ENCODE results near the gene ACOXL.

The ACOXL gene

DNA sequence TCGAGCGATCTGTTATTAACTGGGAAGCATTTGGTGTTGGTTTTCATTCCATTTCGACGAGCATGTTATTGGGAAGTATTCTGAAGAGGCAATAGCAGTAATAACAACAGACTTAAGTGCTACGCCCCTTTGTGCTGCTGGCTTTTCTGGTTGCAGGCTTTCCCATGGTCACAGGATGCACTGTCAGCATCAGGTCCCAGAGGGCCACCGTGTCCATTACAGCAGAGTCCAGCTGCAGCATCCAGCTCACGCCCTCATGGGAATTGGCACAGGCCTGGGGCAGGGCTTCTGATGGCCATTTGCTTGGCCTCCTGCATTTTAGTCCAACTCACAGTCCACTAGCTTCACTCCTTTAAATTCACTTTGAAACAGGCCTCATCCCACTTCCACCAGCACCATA, 432.7 kb downstream of the ACOXL start:
- peaks cover 4% of the 10 kb centered on the region; the same call in 1 of the 2 replicates for H3K79me2 ChIP-seq (ENCODE audit: insufficient read depth, low read length)
- no peak overlapping the region for H2AFZ ChIP-seq (ENCODE audit: low read length)
- H3K9ac ChIP-seq (ENCODE audit: low read length) = no peak overlapping the region
- H3F3A ChIP-seq (ENCODE audit: insufficient read depth, low read length) = peaks cover 17% of the 10 kb centered on the region
- peak overlapping the region; percentile 93 for H3K27ac ChIP-seq (ENCODE audit: low read depth, low read length, poor library complexity, severe bottlenecking)
- H4K20me1 ChIP-seq (ENCODE audit: insufficient read depth, low read length) = no peaks in the 10 kb centered on the region
- H3K4me2 ChIP-seq (ENCODE audit: low read length) = no peak overlapping the region
- peaks cover 99% of the 10 kb centered on the region for H3K4me1 ChIP-seq (ENCODE audit: insufficient read depth, low read length, severe bottlenecking)
- peaks cover 77% of the 10 kb centered on the region for H3K36me3 ChIP-seq (ENCODE audit: insufficient read depth, low read length)
- H3K9me3 ChIP-seq (ENCODE audit: low read length) = no peaks in the 10 kb centered on the region
- H3K27me3 ChIP-seq (ENCODE audit: insufficient read depth, low read length) = no peaks in the 10 kb centered on the region
- H3K4me3 ChIP-seq (ENCODE audit: low read depth, low read length, poor library complexity, severe bottlenecking) = no peak overlapping the region
- no peaks in the 10 kb centered on the region for H3K9me2 ChIP-seq (ENCODE audit: low read depth, low read length)
- TF ChIP-seq, protein P1, sequence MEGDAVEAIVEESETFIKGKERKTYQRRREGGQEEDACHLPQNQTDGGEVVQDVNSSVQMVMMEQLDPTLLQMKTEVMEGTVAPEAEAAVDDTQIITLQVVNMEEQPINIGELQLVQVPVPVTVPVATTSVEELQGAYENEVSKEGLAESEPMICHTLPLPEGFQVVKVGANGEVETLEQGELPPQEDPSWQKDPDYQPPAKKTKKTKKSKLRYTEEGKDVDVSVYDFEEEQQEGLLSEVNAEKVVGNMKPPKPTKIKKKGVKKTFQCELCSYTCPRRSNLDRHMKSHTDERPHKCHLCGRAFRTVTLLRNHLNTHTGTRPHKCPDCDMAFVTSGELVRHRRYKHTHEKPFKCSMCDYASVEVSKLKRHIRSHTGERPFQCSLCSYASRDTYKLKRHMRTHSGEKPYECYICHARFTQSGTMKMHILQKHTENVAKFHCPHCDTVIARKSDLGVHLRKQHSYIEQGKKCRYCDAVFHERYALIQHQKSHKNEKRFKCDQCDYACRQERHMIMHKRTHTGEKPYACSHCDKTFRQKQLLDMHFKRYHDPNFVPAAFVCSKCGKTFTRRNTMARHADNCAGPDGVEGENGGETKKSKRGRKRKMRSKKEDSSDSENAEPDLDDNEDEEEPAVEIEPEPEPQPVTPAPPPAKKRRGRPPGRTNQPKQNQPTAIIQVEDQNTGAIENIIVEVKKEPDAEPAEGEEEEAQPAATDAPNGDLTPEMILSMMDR (IDR thresholded peaks at IDR 0.05; ENCODE audit: low read length) = no peak
- TF ChIP-seq EZH2 (IDR thresholded peaks at IDR 0.05; ENCODE audit: borderline replicate concordance, low read length) = no peak

GRCh38 chr2:111166115-111166514, 433.7 kb downstream of the ACOXL start:
- no peak overlapping the region for H3K4me2 ChIP-seq (ENCODE audit: low read length)
- H3K79me2 ChIP-seq (ENCODE audit: insufficient read depth, low read length) = no peaks in the 10 kb centered on the region
- no peak overlapping the region for H3K9ac ChIP-seq (ENCODE audit: low read length)
- H3K9me2 ChIP-seq (ENCODE audit: low read depth, low read length) = no peaks in the 10 kb centered on the region
- no peak overlapping the region for H3K4me3 ChIP-seq (ENCODE audit: low read depth, low read length, poor library complexity, severe bottlenecking)
- peaks cover 67% of the 10 kb centered on the region for H3K36me3 ChIP-seq (ENCODE audit: insufficient read depth, low read length)
- no peaks in the 10 kb centered on the region for H4K20me1 ChIP-seq (ENCODE audit: insufficient read depth, low read length)
- H3F3A ChIP-seq (ENCODE audit: insufficient read depth, low read length) = peaks cover 19% of the 10 kb centered on the region
- H3K27me3 ChIP-seq (ENCODE audit: insufficient read depth, low read length) = no peaks in the 10 kb centered on the region
- H2AFZ ChIP-seq (ENCODE audit: low read length) = no peak overlapping the region
- H3K9me3 ChIP-seq (ENCODE audit: low read length) = no peaks in the 10 kb centered on the region
- TF ChIP-seq EZH2 (IDR thresholded peaks at IDR 0.05; ENCODE audit: borderline replicate concordance, low read length) = no peak
- TF ChIP-seq, protein P1 (IDR thresholded peaks at IDR 0.05; ENCODE audit: low read length) = no peak
- H3K27ac ChIP-seq (ENCODE audit: low read depth, low read length, poor library complexity, severe bottlenecking) = peak overlapping the region; percentile 93
- peaks cover 96% of the 10 kb centered on the region for H3K4me1 ChIP-seq (ENCODE audit: insufficient read depth, low read length, severe bottlenecking)

DNA sequence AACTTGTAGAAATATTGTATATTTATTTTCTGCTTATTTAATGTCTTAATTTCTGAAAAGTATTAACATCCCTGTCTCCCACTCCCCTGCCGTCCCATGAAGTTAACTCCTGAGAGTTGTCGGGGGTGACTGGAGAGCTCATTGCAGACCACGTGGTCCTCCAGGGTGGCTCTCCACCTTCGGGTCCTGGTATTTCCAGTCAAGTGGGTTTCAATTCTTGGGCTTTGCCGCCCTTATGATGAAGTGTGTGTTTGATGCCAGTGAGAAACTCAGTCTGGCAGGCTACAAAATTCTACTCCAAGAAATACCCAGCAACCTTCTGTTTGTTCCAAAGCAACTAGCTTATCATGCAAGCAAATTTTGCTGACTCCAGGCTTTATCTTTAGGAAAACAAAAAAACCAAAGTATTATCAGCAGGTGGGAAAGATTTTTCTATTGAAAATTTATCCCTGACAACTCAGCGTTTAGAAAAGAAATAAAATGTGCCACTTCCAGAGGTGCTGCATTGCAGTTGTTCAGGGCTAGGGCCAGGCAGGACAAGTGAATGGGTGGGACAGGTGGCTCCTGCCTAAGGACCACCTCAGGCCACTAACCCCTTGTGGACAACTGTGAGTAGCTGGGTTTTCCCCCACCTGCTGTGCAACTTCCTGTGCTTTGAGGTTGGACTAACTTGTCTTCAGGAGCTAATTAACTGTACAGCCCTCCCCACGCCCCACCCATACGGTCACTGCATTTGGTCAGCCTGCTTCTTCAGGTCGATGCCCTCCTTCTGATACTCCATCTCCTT, 434.9 kb downstream of the ACOXL start:
- H3K9me3 ChIP-seq (ENCODE audit: low read length) = no peaks in the 10 kb centered on the region
- H2AFZ ChIP-seq (ENCODE audit: low read length) = no peak overlapping the region
- H3K4me3 ChIP-seq (ENCODE audit: low read depth, low read length, poor library complexity, severe bottlenecking) = no peak overlapping the region
- H3K36me3 ChIP-seq (ENCODE audit: insufficient read depth, low read length) = peaks cover 55% of the 10 kb centered on the region
- peak overlapping the region; percentile 25; the same call in 1 of the 2 replicates for H3K4me2 ChIP-seq (ENCODE audit: low read length)
- H4K20me1 ChIP-seq (ENCODE audit: insufficient read depth, low read length) = no peaks in the 10 kb centered on the region
- peaks cover 96% of the 10 kb centered on the region for H3K4me1 ChIP-seq (ENCODE audit: insufficient read depth, low read length, severe bottlenecking)
- no peaks in the 10 kb centered on the region for H3K27me3 ChIP-seq (ENCODE audit: insufficient read depth, low read length)
- no peaks in the 10 kb centered on the region for H3K9me2 ChIP-seq (ENCODE audit: low read depth, low read length)
- H3K9ac ChIP-seq (ENCODE audit: low read length) = peak overlapping the region; percentile 24; the same call in 1 of the 2 replicates
- peak overlapping the region; percentile 93 for H3K27ac ChIP-seq (ENCODE audit: low read depth, low read length, poor library complexity, severe bottlenecking)
- H3K79me2 ChIP-seq (ENCODE audit: insufficient read depth, low read length) = no peaks in the 10 kb centered on the region
- TF ChIP-seq, protein P1 (IDR thresholded peaks at IDR 0.05; ENCODE audit: low read length) = no peak
- TF ChIP-seq EZH2 (IDR thresholded peaks at IDR 0.05; ENCODE audit: borderline replicate concordance, low read length) = no peak
- H3F3A ChIP-seq (ENCODE audit: insufficient read depth, low read length) = peaks cover 19% of the 10 kb centered on the region
